SK-N-SH (cell line): ENCODE measurements around the gene ERGIC1. TPM values are rescaled to one million over a fixed set of nuclear protein-coding genes. Genes with fewer than 3 reads are reported as not detected.

Experiments used
- CTCF ChIA-PET: fragments of 300-600, 350-600 bp; formaldehyde crosslinking; extraction: SDS; loops from one replicate; lab custom pipeline; 2021; lab: Yijun Ruan, JAX
- POLR2A ChIA-PET: fragments of 350-600 bp; sonication (Branson Sonifier 250); formaldehyde crosslinking; extraction: SDS; loops from one replicate; lab custom pipeline; 2020; ENCODE audit warnings: antibody characterized with exemption, inconsistent platforms; lab: Yijun Ruan, JAX
- DNase-seq: peaks from one replicate; pipeline ENCODE4 v3.0.0; 2012
- H2AFZ ChIP-seq: fragments of 200-600 bp; sonication (generic); 2 replicates; pipeline ENCODE4 v1.8.1; 2016; ENCODE audit warnings: antibody characterized with exemption, mild to moderate bottlenecking, low read depth
- H3F3A ChIP-seq: fragments of 200-600 bp; sonication (generic); replicated peaks from 2 replicates; pipeline ENCODE3; 2016; ENCODE audit warnings: antibody characterized with exemption, mild to moderate bottlenecking; ENCODE audit not compliant: insufficient read depth
- H3K27ac ChIP-seq, 2 experiments: fragments of 200-500 bp in 1 of 2; fragments of 200-600 bp in 1 of 2; sonication (Bioruptor generic) in 1 of 2; sonication (generic), shearing (Covaris generic) in 1 of 2; 2 replicates each; pipeline versions ENCODE4 v1.5.1 to v1.6.1; 2014 to 2016; ENCODE audit warnings: low read depth in 2 of 2, inconsistent platforms in 1 of 2, low read length in 1 of 2, mild to moderate bottlenecking in 1 of 2, mixed read lengths in 1 of 2
- H3K27me3 ChIP-seq: fragments of 200-600 bp; sonication (generic), shearing (Covaris generic); 2 replicates; pipeline ENCODE4 v1.6.1; 2016; ENCODE audit warnings: mixed run types; ENCODE audit not compliant: insufficient read depth
- H3K36me3 ChIP-seq, 2 experiments: fragments of 200-500 bp in 1 of 2; fragments of 200-600 bp in 1 of 2; sonication (Bioruptor generic) in 1 of 2; sonication (generic) in 1 of 2; replicated peaks in 1 of 2; 2 replicates each; pipeline versions ENCODE3 to v1.5.1; 2014 to 2016; ENCODE audit warnings: low read length in 1 of 2, mild to moderate bottlenecking in 1 of 2; ENCODE audit not compliant: insufficient read depth in 2 of 2, control insufficient read depth in 1 of 2
- H3K4me1 ChIP-seq, 2 experiments: fragments of 200-500 bp in 1 of 2; fragments of 200-600 bp in 1 of 2; sonication (Bioruptor generic) in 1 of 2; sonication (generic), shearing (Covaris generic) in 1 of 2; 2 replicates each; pipeline versions ENCODE4 v1.5.1 to v1.6.1; 2014 to 2016; ENCODE audit warnings: low read depth in 1 of 2, low read length in 1 of 2, mixed run types in 1 of 2; ENCODE audit not compliant: insufficient read depth in 2 of 2, control insufficient read depth in 1 of 2
- H3K4me2 ChIP-seq: fragments of 200-600 bp; sonication (generic), shearing (Covaris generic); 2 replicates; pipeline ENCODE4 v1.6.1; 2017; ENCODE audit warnings: mixed run types
- H3K4me3 ChIP-seq, 2 experiments: fragments of 200-500 bp in 1 of 2; fragments of 200-600 bp in 1 of 2; sonication (Bioruptor generic) in 1 of 2; sonication (generic), shearing (Covaris generic) in 1 of 2; 2 replicates each; pipeline versions ENCODE4 v1.5.1 to v1.8.1; 2014 to 2016; ENCODE audit warnings: low read depth in 2 of 2, inconsistent platforms in 1 of 2, low read length in 1 of 2, mild to moderate bottlenecking in 1 of 2, mixed read lengths in 1 of 2, moderate library complexity in 1 of 2
- H3K79me2 ChIP-seq: fragments of 200-600 bp; sonication (generic); 2 replicates; pipeline ENCODE4 v1.8.1; 2017; ENCODE audit warnings: mild to moderate bottlenecking; ENCODE audit not compliant: insufficient read depth
- H3K9ac ChIP-seq: fragments of 200-600 bp; sonication (generic); 2 replicates; pipeline ENCODE4 v1.6.1; 2017; ENCODE audit warnings: mixed run types
- H3K9me2 ChIP-seq: fragments of 200-600 bp; sonication (generic); 2 replicates; pipeline ENCODE4 v1.6.1; 2017; ENCODE audit warnings: mixed run types
- H3K9me3 ChIP-seq: fragments of 200-600 bp; sonication (generic); 2 replicates; pipeline ENCODE4 v1.6.1; 2017; ENCODE audit warnings: mixed run types, mild to moderate bottlenecking, moderate library complexity
- H4K20me1 ChIP-seq: fragments of 200-600 bp; sonication (generic); 2 replicates; pipeline ENCODE4 v1.6.1; 2017; ENCODE audit warnings: mild to moderate bottlenecking, mixed run types; ENCODE audit not compliant: insufficient read depth
- CHD2 ChIP-seq: fragments of 150-350 bp; IDR thresholded peaks from 2 replicates; pipeline ENCODE4 v1.6.1; 2018; ENCODE audit warnings: low read length; ENCODE audit not compliant: partially characterized antibody
- CTCF ChIP-seq: fragments of 200-600 bp; sonication (generic); IDR thresholded peaks from 2 replicates; pipeline ENCODE4 v1.6.1; 2017; ENCODE audit warnings: antibody characterized with exemption, mild to moderate bottlenecking, moderate library complexity
- ELF1 ChIP-seq: IDR thresholded peaks from 2 replicates; pipeline ENCODE4 v1.4.0; 2012
- FOXM1 ChIP-seq: IDR thresholded peaks from 2 replicates; pipeline ENCODE4 v1.4.0; 2012; ENCODE audit warnings: low read depth, mild to moderate bottlenecking
- GABPA ChIP-seq: IDR thresholded peaks from 2 replicates; pipeline ENCODE4 v1.4.0; 2012; ENCODE audit warnings: low read depth, mild to moderate bottlenecking
- JUND ChIP-seq: IDR thresholded peaks from 2 replicates; pipeline ENCODE4 v1.4.0; 2012
- MAX ChIP-seq: IDR thresholded peaks from 2 replicates; pipeline ENCODE4 v1.4.0; 2012; ENCODE audit warnings: low read depth
- PBX3 ChIP-seq: IDR thresholded peaks from 2 replicates; pipeline ENCODE4; 2012
- POLR2AphosphoS5 ChIP-seq: IDR thresholded peaks from 2 replicates; pipeline ENCODE4 v1.6.1; 2012; ENCODE audit warnings: low read depth, low read length
- RAD21 ChIP-seq: IDR thresholded peaks from 2 replicates; pipeline ENCODE4 v1.6.1; 2012; ENCODE audit warnings: mild to moderate bottlenecking, low read length
- RFX5 ChIP-seq: IDR thresholded peaks from 2 replicates; pipeline ENCODE4 v1.6.1; 2012; ENCODE audit warnings: mild to moderate bottlenecking, improper control_type of control experiment, low read length
- SIN3A ChIP-seq: IDR thresholded peaks from 2 replicates; pipeline ENCODE4 v1.6.1; 2012; ENCODE audit warnings: low read depth, mild to moderate bottlenecking, low read length, moderate library complexity, borderline replicate concordance
- TAF1 ChIP-seq: IDR thresholded peaks from 2 replicates; pipeline ENCODE4 v1.6.1; 2012; ENCODE audit warnings: low read depth, mild to moderate bottlenecking, low read length, moderate library complexity, borderline replicate concordance
- TCF12 ChIP-seq: IDR thresholded peaks from 2 replicates; pipeline ENCODE4 v1.4.0; 2012
- YY1 ChIP-seq: IDR thresholded peaks from 2 replicates; pipeline ENCODE4 v1.4.0; 2012; ENCODE audit warnings: low read depth, mild to moderate bottlenecking
- WGBS: methylation state at CpG from one replicate; pipeline ENCODE4 v1.1.6; 2017; ENCODE audit warnings: low lambda C conversion rate; 5-methylcytosine and 5-hydroxymethylcytosine counted together
- polyA plus RNA-seq, 3 experiments: library from polyadenylated mRNA; depleted of rRNA; stranded (reverse); fragments of >200 nt; gene quantifications; 2 replicates each; pipeline ENCODE4 v1.2.3, GENCODE V29; 2012
- TF ChIP-seq, protein P1 (sequence below): fragments of 150-350 bp; IDR thresholded peaks from 2 replicates; pipeline ENCODE4 v1.6.1; 2017; ENCODE audit warnings: antibody characterized with exemption, low read length, low read depth, borderline replicate concordance

ERGIC1 gene
- polyA plus RNA-seq, 1 of the 3 experiments (the other 2 are of a cell fraction), result 101 TPM

GRCh38 chr5:172906436-172906835 is 72.4 kb downstream of the ERGIC1 start:
- no peaks in the 10 kb centered on the region for H3K9me2 ChIP-seq
- peaks cover 3 to 5% of the 10 kb centered on the region in 2 experiments for H3K36me3 ChIP-seq
- no peaks in the 10 kb centered on the region for H3K9me3 ChIP-seq
- H3K27me3 ChIP-seq, result no peaks in the 10 kb centered on the region
- CTCF ChIA-PET, result interaction anchor here (2.9 to 3.8 kb wide), 2 partner anchors 26 to 189 kb away, joined by 13 to 17 read pairs; no protein-coding TSS in a partner anchor
- TF ChIP-seq SIN3A, result no peak
- no peak for TF ChIP-seq TAF1
- TF ChIP-seq PBX3, result no peak
- TF ChIP-seq, protein P1, sequence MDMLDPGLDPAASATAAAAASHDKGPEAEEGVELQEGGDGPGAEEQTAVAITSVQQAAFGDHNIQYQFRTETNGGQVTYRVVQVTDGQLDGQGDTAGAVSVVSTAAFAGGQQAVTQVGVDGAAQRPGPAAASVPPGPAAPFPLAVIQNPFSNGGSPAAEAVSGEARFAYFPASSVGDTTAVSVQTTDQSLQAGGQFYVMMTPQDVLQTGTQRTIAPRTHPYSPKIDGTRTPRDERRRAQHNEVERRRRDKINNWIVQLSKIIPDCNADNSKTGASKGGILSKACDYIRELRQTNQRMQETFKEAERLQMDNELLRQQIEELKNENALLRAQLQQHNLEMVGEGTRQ, result no peak
- no peak for TF ChIP-seq CHD2
- no peak for TF ChIP-seq YY1
- no peak for TF ChIP-seq RFX5
- TF ChIP-seq RAD21, result no peak
- TF ChIP-seq FOXM1, result no peak
- TF ChIP-seq GABPA, result no peak
- no peak for TF ChIP-seq CTCF
- no peak for TF ChIP-seq JUND
- TF ChIP-seq POLR2AphosphoS5, result no peak
- no peak for TF ChIP-seq ELF1
- no peak for TF ChIP-seq MAX
- TF ChIP-seq TCF12, result no peak
- H3F3A ChIP-seq, result peaks cover 31% of the 10 kb centered on the region
- no peak for DNase-seq
- no peak overlapping the region for H3K4me3 ChIP-seq
- H2AFZ ChIP-seq, result no peak overlapping the region
- no peaks in the 10 kb centered on the region for H4K20me1 ChIP-seq
- 81% methylated on average over 5 of the region's 6 CpGs for WGBS
- H3K27ac ChIP-seq, result peak overlapping the region in 1 of 2 experiments; percentile 100; a peak in 2 of 4 replicates
- H3K79me2 ChIP-seq, result peaks cover 22% of the 10 kb centered on the region; the same call in 1 of the 2 replicates
- H3K9ac ChIP-seq, result peak overlapping the region; percentile 13; the same call in 1 of the 2 replicates
- 0 out of 2 replicates have a peak overlapping the region, but pooled peaks have one; percentile 26 for H3K4me2 ChIP-seq
- POLR2A ChIA-PET, result no interaction called here
- H3K4me1 ChIP-seq, result peaks cover 30 to 47% of the 10 kb centered on the region in 2 experiments
